GM12878 (cell line): ENCODE data around the gene IL32. TPM values are rescaled to one million over a fixed set of nuclear protein-coding genes. Genes with fewer than 3 reads are reported as not detected.
A peak's percentile ranks its signal among the peaks of the same experiment; 100 is the strongest.

ENCODE experiments used
- ASH2L ChIP-seq: fragments of 300-600, 200-600 bp; sonication (generic); IDR thresholded peaks from 2 replicates; pipeline ENCODE4 v1.6.1; 2017; ENCODE audit warnings: low read depth, mild to moderate bottlenecking, borderline replicate concordance
- BCLAF1 ChIP-seq: fragments of 450-650 bp; IDR thresholded peaks from 2 replicates; pipeline ENCODE4 v1.6.1; 2017; ENCODE audit warnings: antibody characterized with exemption, mild to moderate bottlenecking, moderate library complexity
- BRCA1 ChIP-seq: IDR thresholded peaks from 2 replicates; pipeline ENCODE4 v1.6.1; 2011; ENCODE audit warnings: low read depth, low read length, improper control_type of control experiment
- DPF2 ChIP-seq: fragments of 450-650 bp; IDR thresholded peaks from 2 replicates; pipeline ENCODE4 v1.6.1; 2017; ENCODE audit warnings: mild to moderate bottlenecking
- E2F4 ChIP-seq: IDR thresholded peaks from 2 replicates; pipeline ENCODE4 v1.6.1; 2012; ENCODE audit warnings: low read depth, low read length, improper control_type of control experiment
- EGR1 ChIP-seq, 2 experiments: IDR thresholded peaks; 1 replicate in 1 of 2; 2 replicates in 1 of 2; pipeline ENCODE4 v1.6.1; 2011 to 2012; ENCODE audit warnings: low read depth in 2 of 2, low read length in 2 of 2, borderline replicate concordance in 1 of 2, mild to moderate bottlenecking in 1 of 2, moderate library complexity in 1 of 2
- FOXM1 ChIP-seq: IDR thresholded peaks from 2 replicates; pipeline ENCODE4 v1.6.1; 2012; ENCODE audit warnings: low read depth, mild to moderate bottlenecking, inconsistent platforms, low read length, moderate library complexity
- IRF3 ChIP-seq: fragments of 450-650 bp; IDR thresholded peaks from 2 replicates; pipeline ENCODE4 v1.6.1; 2014; ENCODE audit warnings: mild to moderate bottlenecking
- MEF2B ChIP-seq: fragments of 450-650 bp; IDR thresholded peaks from 2 replicates; pipeline ENCODE4 v1.6.1; 2018; ENCODE audit warnings: mild to moderate bottlenecking, moderate library complexity; ENCODE audit not compliant: partially characterized antibody, poor library complexity, severe bottlenecking
- POLR2A ChIP-seq: IDR thresholded peaks from 2 replicates; pipeline ENCODE4 v1.6.1; 2011; ENCODE audit warnings: low read depth, mild to moderate bottlenecking, low read length
- RB1 ChIP-seq: fragments of 450-650 bp; formaldehyde crosslinking; IDR thresholded peaks from 2 replicates; pipeline ENCODE4 v1.6.1; 2017; ENCODE audit warnings: mild to moderate bottlenecking, borderline replicate concordance
- RCOR1 ChIP-seq: conservative IDR thresholded peaks from 2 replicates; pipeline ENCODE4 v1.6.1; 2012; ENCODE audit warnings: low read depth, low read length, improper control_type of control experiment
- SPI1 ChIP-seq: IDR thresholded peaks from 2 replicates; pipeline ENCODE4 v1.6.1; 2011; ENCODE audit warnings: low read depth, mild to moderate bottlenecking, low read length, moderate library complexity, borderline replicate concordance; ENCODE audit not compliant: insufficient read depth
- SREBF2 ChIP-seq: IDR thresholded peaks from 2 replicates; pipeline ENCODE4 v1.6.1; 2012; ENCODE audit warnings: mild to moderate bottlenecking, low read length
- TCF7 ChIP-seq: IDR thresholded peaks from 2 replicates; pipeline ENCODE4 v1.6.1; 2014; ENCODE audit warnings: antibody characterized with exemption, borderline replicate concordance
- polyA plus RNA-seq, 11 experiments: library from polyadenylated mRNA; depleted of rRNA in 4 of 11; unstranded in 6 of 11; stranded (reverse) in 5 of 11; fragments of >200 nt; fragmentation: Nextera tagmentation in 4 of 11; fragmentation: Illumina TruSeq in 1 of 11; extraction: Ambion mirVana in 4 of 11; extraction: Trizol in 1 of 11; gene quantifications; 1 replicate in 1 of 11; 2 replicates in 10 of 11; pipeline versions ENCODE4 v1.2.1 to v1.2.3, GENCODE V29; 2011 to 2016; ENCODE audit warnings: inconsistent platforms in 2 of 11, missing spikeins in 2 of 11, low read depth in 1 of 11
- total RNA-seq, 4 experiments: library from RNA; depleted of rRNA in 3 of 4; stranded (reverse); fragments of >200 nt in 3 of 4; fragmentation: Illumina TruSeq in 1 of 4; extraction: Trizol in 1 of 4; gene quantifications; 2 replicates each; pipeline versions ENCODE4 v1.2.1 to v1.2.3, GENCODE V29; 2013 to 2021
- TF ChIP-seq, protein P1 (sequence below): IDR thresholded peaks from 2 replicates; pipeline ENCODE4 v1.6.1; 2012; ENCODE audit warnings: low read depth, low read length, improper control_type of control experiment
- TF ChIP-seq, protein P2 (sequence below): IDR thresholded peaks from 2 replicates; pipeline ENCODE4 v1.6.1; 2011; ENCODE audit warnings: borderline replicate concordance, low read depth, mild to moderate bottlenecking, moderate library complexity, low read length; ENCODE audit not compliant: insufficient read depth, poor library complexity, severe bottlenecking
- TF ChIP-seq, protein P3 (sequence below): fragments of 450-650 bp; IDR thresholded peaks from 2 replicates; pipeline ENCODE4 v1.6.1; 2017; ENCODE audit warnings: mild to moderate bottlenecking, moderate library complexity

Gene IL32
- total and polyA plus RNA-seq, 10 of the 15 experiments (the other 5 are each of a cell fraction or from before 2014, with no cell fraction given) = 27.0 to 122 (median 55.8) TPM

GRCh38 chr16:3029491-3030221 lies 35.8 kb upstream of the IL32 start (continued):
- TF ChIP-seq BCLAF1 = no peak
- no peak for TF ChIP-seq RCOR1
- TF ChIP-seq SREBF2 = no peak
- no peak for TF ChIP-seq DPF2
- no peak for TF ChIP-seq FOXM1
- TF ChIP-seq, protein P1, sequence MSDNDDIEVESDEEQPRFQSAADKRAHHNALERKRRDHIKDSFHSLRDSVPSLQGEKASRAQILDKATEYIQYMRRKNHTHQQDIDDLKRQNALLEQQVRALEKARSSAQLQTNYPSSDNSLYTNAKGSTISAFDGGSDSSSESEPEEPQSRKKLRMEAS = peak; percentile 30; the same call in 1 of the 2 replicates
- peak; percentile 22; the same call in 1 of the 2 replicates for TF ChIP-seq POLR2A
- no peak for TF ChIP-seq ASH2L
- TF ChIP-seq RB1 = no peak
- TF ChIP-seq E2F4 = no peak
- no peak for TF ChIP-seq MEF2B
- no peak for TF ChIP-seq EGR1 (IDR thresholded peaks at IDR 0.05; ENCODE audit: borderline replicate concordance in 1 of 2, low read depth in 2 of 2, low read length in 2 of 2)
- TF ChIP-seq IRF3 = no peak
- no peak for TF ChIP-seq SPI1
- TF ChIP-seq TCF7 = no peak
- TF ChIP-seq, protein P2, sequence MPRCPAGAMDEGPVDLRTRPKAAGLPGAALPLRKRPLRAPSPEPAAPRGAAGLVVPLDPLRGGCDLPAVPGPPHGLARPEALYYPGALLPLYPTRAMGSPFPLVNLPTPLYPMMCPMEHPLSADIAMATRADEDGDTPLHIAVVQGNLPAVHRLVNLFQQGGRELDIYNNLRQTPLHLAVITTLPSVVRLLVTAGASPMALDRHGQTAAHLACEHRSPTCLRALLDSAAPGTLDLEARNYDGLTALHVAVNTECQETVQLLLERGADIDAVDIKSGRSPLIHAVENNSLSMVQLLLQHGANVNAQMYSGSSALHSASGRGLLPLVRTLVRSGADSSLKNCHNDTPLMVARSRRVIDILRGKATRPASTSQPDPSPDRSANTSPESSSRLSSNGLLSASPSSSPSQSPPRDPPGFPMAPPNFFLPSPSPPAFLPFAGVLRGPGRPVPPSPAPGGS = no peak
- TF ChIP-seq, protein P3, sequence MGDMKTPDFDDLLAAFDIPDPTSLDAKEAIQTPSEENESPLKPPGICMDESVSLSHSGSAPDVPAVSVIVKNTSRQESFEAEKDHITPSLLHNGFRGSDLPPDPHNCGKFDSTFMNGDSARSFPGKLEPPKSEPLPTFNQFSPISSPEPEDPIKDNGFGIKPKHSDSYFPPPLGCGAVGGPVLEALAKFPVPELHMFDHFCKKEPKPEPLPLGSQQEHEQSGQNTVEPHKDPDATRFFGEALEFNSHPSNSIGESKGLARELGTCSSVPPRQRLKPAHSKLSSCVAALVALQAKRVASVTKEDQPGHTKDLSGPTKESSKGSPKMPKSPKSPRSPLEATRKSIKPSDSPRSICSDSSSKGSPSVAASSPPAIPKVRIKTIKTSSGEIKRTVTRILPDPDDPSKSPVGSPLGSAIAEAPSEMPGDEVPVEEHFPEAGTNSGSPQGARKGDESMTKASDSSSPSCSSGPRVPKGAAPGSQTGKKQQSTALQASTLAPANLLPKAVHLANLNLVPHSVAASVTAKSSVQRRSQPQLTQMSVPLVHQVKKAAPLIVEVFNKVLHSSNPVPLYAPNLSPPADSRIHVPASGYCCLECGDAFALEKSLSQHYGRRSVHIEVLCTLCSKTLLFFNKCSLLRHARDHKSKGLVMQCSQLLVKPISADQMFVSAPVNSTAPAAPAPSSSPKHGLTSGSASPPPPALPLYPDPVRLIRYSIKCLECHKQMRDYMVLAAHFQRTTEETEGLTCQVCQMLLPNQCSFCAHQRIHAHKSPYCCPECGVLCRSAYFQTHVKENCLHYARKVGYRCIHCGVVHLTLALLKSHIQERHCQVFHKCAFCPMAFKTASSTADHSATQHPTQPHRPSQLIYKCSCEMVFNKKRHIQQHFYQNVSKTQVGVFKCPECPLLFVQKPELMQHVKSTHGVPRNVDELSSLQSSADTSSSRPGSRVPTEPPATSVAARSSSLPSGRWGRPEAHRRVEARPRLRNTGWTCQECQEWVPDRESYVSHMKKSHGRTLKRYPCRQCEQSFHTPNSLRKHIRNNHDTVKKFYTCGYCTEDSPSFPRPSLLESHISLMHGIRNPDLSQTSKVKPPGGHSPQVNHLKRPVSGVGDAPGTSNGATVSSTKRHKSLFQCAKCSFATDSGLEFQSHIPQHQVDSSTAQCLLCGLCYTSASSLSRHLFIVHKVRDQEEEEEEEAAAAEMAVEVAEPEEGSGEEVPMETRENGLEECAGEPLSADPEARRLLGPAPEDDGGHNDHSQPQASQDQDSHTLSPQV = no peak
- no peak for TF ChIP-seq BRCA1
